ENCODE measurements around the gene ZNF100.

- no peak for TF ChIP-seq POLR2AphosphoS5 (IDR thresholded peaks at IDR 0.05; ENCODE audit: low read depth, low read length)
- TF ChIP-seq POLR2A (IDR thresholded peaks at IDR 0.05; ENCODE audit: low read depth, low read length): no peak
- TF ChIP-seq TAF1 (IDR thresholded peaks at IDR 0.05; ENCODE audit: borderline replicate concordance, low read depth, low read length): no peak
Observed at GRCh38 chr19:21680026-21680425, 87.4 kb downstream of the ZNF100 start.
